Activated CD8-positive, alpha-beta memory T cell treated with anti-CD3 and anti-CD28 coated beads for 1 hour (primary cell): ENCODE data around the gene MBTPS1.

Source experiments
- DNase-seq, 2 donors: peaks; one replicate each; pipeline ENCODE4 v3.0.0-alpha.2; 2020; ENCODE audit warnings: low read depth in 1 of 2; ENCODE audit errors: extremely low read depth in 1 of 2

The MBTPS1 gene

GRCh38 chr16:84116720-84117493, at the start of gene MBTPS1:
MBTPS1 (minus strand) TSS chr16:84116942; CDS start chr16:84101783, 15,159 bp downstream.
- DNase-seq: peak; percentile 94 to 98

GRCh38 chr16:84165746-84166145, 49.0 kb upstream of the MBTPS1 start:
- DNase-seq: no peak

GRCh38 chr16:84161801-84162200, 45.1 kb upstream of the MBTPS1 start:
- DNase-seq: no peak

- DNase-seq: no peak
Observed at GRCh38 chr16:84161037-84161436, 44.3 kb upstream of the MBTPS1 start.

- no peak for DNase-seq
Observed at GRCh38 chr16:84159800-84160199, 43.1 kb upstream of the MBTPS1 start.

GRCh38 chr16:84159007-84159406, 42.3 kb upstream of the MBTPS1 start:
- no peak for DNase-seq

- no peak for DNase-seq
Observed at GRCh38 chr16:84156342-84156784, 39.6 kb upstream of the MBTPS1 start.

GRCh38 chr16:84155771-84156170, 39.0 kb upstream of the MBTPS1 start:
- DNase-seq: no peak

- DNase-seq: no peak
Observed at GRCh38 chr16:84155226-84155625, 38.5 kb upstream of the MBTPS1 start.

- DNase-seq: no peak
Observed at GRCh38 chr16:84153660-84154214, 37.0 kb upstream of the MBTPS1 start.

GRCh38 chr16:84150926-84151325, 34.2 kb upstream of the MBTPS1 start:
- no peak for DNase-seq

- DNase-seq: peak; percentile 76 to 96
Observed at GRCh38 chr16:84144859-84145639, 28.3 kb upstream of the MBTPS1 start, which contains the start of the genes DNAAF1 and HSDL1. DNAAF1 (plus strand) TSS chr16:84145308; CDS start chr16:84145441, 133 bp downstream. HSDL1 (minus strand) TSS chr16:84145177; CDS start chr16:84131321, 13,856 bp downstream.

- peak in 1 of 2 donors; percentile 21 for DNase-seq
Observed at GRCh38 chr16:84144209-84144858, 27.6 kb upstream of the MBTPS1 start.

- DNase-seq: no peak
Observed at GRCh38 chr16:84143784-84144199, 27.1 kb upstream of the MBTPS1 start.

- DNase-seq: no peak
Observed at GRCh38 chr16:84143081-84143480, 26.3 kb upstream of the MBTPS1 start.

- no peak for DNase-seq
Observed at GRCh38 chr16:84141143-84141670, 24.5 kb upstream of the MBTPS1 start.

GRCh38 chr16:84139628-84140258, 23.0 kb upstream of the MBTPS1 start:
- DNase-seq: no peak

GRCh38 chr16:84138824-84139627, 22.3 kb upstream of the MBTPS1 start:
- no peak for DNase-seq

GRCh38 chr16:84138500-84138823, 21.7 kb upstream of the MBTPS1 start:
- DNase-seq: no peak
